Calu3 (cell line): ENCODE data around the gene GTF2H4. TPM values are rescaled to one million over a fixed set of nuclear protein-coding genes. Genes with fewer than 3 reads are reported as not detected.

Source experiments
- BruUV-seq: library from RNA; stranded (reverse); fragments of 400-500 nt; replicated peaks from 2 replicates; lab custom pipeline; 2021; lab: Mats Ljungman, UMichigan
- CTCF ChIA-PET: fragments of 300-600 bp; sonication (Branson Sonifier 250); formaldehyde crosslinking; loops from one replicate; lab custom pipeline; 2022; ENCODE audit warnings: antibody characterized with exemption; lab: Charles Lee
- DNase-seq: peaks from one replicate; pipeline ENCODE4 v3.0.0; 2022
- H3K27ac Mint-ChIP-seq: one replicate; pipeline ENCODE4 v1.8.0; 2022; ENCODE audit warnings: mixed read lengths; ENCODE audit not compliant: unreplicated experiment
- H3K27me3 Mint-ChIP-seq: one replicate; pipeline ENCODE4 v1.8.0; 2022; ENCODE audit warnings: mixed read lengths; ENCODE audit not compliant: unreplicated experiment
- H3K36me3 Mint-ChIP-seq: one replicate; pipeline ENCODE4 v1.8.0; 2022; ENCODE audit warnings: mild to moderate bottlenecking, moderate library complexity, mixed read lengths; ENCODE audit not compliant: insufficient read depth, unreplicated experiment
- H3K4me1 Mint-ChIP-seq: one replicate; pipeline ENCODE4 v1.8.0; 2022; ENCODE audit warnings: mild to moderate bottlenecking, low read depth, mixed read lengths; ENCODE audit not compliant: unreplicated experiment
- H3K4me3 Mint-ChIP-seq: one replicate; pipeline ENCODE4 v1.8.0; 2022; ENCODE audit warnings: mild to moderate bottlenecking, low read depth, moderate library complexity, mixed read lengths; ENCODE audit not compliant: unreplicated experiment
- H3K9me3 Mint-ChIP-seq: one replicate; pipeline ENCODE4 v1.8.0; 2022; ENCODE audit warnings: low read depth, mixed read lengths; ENCODE audit not compliant: unreplicated experiment
- intact Hi-C: fragments of 100-400 bp; cut with micrococcal nuclease; formaldehyde crosslinking; loops from one replicate; pipeline ENCODE4 v1.10.0; 2022; ENCODE audit not compliant: unreplicated experiment
- total RNA-seq: library from RNA; stranded (reverse); gene quantifications from 2 replicates; pipeline ENCODE4 v1.2.3, GENCODE V29; 2022
- TF ChIP-seq, protein P1 (sequence below): fragments of 200-600 bp; IDR thresholded peaks from one replicate; pipeline ENCODE4 v1.8.0; 2022; ENCODE audit warnings: antibody characterized with exemption; ENCODE audit not compliant: unreplicated experiment

GTF2H4 gene
- total RNA-seq, 1 experiment from 2014 or later, result 80.0 TPM

DNA sequence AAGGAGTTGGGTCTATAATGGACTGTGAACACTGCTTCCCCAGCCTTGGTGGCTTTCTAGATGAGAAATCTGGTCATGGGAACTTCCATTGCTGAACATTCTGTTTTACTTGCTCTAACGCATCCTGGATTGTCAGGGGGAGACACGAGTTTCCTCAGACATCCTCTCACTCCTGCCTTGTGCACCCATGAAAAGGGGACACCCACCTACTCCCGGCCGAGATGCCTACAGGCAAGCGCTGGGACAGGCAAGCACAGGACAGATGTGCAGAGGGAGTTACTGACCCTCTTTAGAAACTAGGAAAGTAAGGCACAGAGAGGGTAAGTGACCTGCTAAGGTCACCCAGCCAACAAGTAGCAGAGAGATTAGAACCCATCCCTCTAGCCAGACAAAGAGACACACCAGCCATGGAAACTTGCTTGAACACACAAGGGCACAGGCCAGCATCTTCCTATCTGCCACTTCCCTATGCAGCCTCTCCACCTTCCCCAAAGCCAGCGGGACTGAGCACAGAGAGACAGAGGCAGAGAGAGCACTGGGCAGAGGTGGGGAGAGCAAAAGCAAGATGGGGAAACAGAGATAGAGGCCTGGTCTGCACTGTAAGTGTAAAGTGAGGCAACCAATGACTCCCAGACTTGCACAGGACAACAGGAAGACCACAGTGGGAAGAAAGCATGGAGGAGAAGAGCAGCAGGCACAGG lies 24.8 kb downstream of the GTF2H4 start:
- TF ChIP-seq, protein P1, sequence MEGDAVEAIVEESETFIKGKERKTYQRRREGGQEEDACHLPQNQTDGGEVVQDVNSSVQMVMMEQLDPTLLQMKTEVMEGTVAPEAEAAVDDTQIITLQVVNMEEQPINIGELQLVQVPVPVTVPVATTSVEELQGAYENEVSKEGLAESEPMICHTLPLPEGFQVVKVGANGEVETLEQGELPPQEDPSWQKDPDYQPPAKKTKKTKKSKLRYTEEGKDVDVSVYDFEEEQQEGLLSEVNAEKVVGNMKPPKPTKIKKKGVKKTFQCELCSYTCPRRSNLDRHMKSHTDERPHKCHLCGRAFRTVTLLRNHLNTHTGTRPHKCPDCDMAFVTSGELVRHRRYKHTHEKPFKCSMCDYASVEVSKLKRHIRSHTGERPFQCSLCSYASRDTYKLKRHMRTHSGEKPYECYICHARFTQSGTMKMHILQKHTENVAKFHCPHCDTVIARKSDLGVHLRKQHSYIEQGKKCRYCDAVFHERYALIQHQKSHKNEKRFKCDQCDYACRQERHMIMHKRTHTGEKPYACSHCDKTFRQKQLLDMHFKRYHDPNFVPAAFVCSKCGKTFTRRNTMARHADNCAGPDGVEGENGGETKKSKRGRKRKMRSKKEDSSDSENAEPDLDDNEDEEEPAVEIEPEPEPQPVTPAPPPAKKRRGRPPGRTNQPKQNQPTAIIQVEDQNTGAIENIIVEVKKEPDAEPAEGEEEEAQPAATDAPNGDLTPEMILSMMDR, result no peak
- peak overlapping the region; percentile 96 for H3K27ac Mint-ChIP-seq
- H3K27me3 Mint-ChIP-seq, result no peaks in the 10 kb centered on the region
- H3K9me3 Mint-ChIP-seq, result peaks cover 4% of the 10 kb centered on the region
- BruUV-seq, result TSS peak; percentile 55
- peaks cover 66% of the 10 kb centered on the region for H3K4me1 Mint-ChIP-seq
- peak overlapping the region; percentile 74 for H3K4me3 Mint-ChIP-seq
- intact Hi-C loops, result loop anchor here (10.0 kb wide), 1 partner anchor 72 kb away; no protein-coding TSS in a partner anchor
- DNase-seq, result peak; percentile 26
- CTCF ChIA-PET, result interaction anchor here (0.7 to 2.5 kb wide), 5 partner anchors 9 to 72 kb away, joined by 3 to 13 read pairs (median 6); no protein-coding TSS in a partner anchor
- peaks cover 25% of the 10 kb centered on the region for H3K36me3 Mint-ChIP-seq

DNA sequence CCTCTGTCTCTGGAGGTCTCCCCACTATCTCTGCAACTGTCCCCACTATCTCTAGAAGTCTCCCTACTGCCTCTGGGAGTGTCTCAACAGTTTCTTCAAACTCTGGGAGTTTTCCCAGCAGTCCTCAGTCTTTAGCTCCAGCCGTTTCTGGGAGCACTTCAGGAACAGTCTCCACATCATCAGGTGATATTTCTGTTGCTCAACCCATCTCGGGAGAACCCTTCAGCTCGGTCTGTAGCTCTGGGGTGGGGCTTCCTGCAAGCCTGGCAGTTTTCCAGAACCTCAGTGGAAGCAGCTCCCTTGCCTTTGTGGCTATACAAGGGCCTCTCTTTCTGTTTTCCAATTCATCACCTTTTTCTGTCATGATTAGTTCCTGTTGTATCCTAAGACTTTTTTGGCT lies 27.0 kb downstream of the GTF2H4 start:
- no peaks in the 10 kb centered on the region for H3K9me3 Mint-ChIP-seq
- CTCF ChIA-PET, result interaction anchor here (0.6 to 1.2 kb wide), 9 partner anchors 9 to 145 kb away, joined by 3 to 7 read pairs (median 4); partner anchors contain the start of gene VARS2
- H3K4me1 Mint-ChIP-seq, result peaks cover 68% of the 10 kb centered on the region
- peak; percentile 83 for DNase-seq
- peaks cover 25% of the 10 kb centered on the region for H3K36me3 Mint-ChIP-seq
- intact Hi-C loops, result loop anchor here (10.0 kb wide), 1 partner anchor 70 kb away; no protein-coding TSS in a partner anchor
- no peaks in the 10 kb centered on the region for H3K27me3 Mint-ChIP-seq
- BruUV-seq, result no TSS peak
- H3K27ac Mint-ChIP-seq, result peak overlapping the region; percentile 67
- TF ChIP-seq, protein P1, result no peak
- H3K4me3 Mint-ChIP-seq, result no peak overlapping the region

DNA sequence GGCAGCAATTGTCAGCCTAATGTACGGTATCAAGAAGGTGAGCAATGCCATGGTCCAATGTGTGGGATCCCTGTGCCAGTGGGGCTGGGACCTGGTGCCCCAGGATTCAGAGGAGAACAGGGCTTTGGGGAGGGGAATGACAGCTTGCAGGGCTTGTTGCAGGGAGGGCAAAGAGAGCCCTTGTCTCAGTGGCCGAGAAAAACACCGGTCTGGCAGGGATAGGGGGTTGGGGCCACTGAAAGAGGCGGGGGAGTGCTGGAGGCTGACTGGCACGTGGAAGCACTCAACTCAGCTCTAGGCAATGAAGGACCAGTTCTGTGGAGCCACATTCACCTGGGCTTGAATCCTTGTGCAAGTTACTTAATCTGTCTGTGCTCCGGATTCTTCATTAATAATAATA lies 29.3 kb downstream of the GTF2H4 start:
- H3K4me3 Mint-ChIP-seq, result no peak overlapping the region
- H3K4me1 Mint-ChIP-seq, result peaks cover 67% of the 10 kb centered on the region
- H3K36me3 Mint-ChIP-seq, result peaks cover 13% of the 10 kb centered on the region
- no TSS peak for BruUV-seq
- H3K27me3 Mint-ChIP-seq, result no peaks in the 10 kb centered on the region
- DNase-seq, result no peak
- H3K9me3 Mint-ChIP-seq, result no peaks in the 10 kb centered on the region
- H3K27ac Mint-ChIP-seq, result no peak overlapping the region
- intact Hi-C loops, result loop anchor here (10.0 kb wide), 1 partner anchor 68 kb away; no protein-coding TSS in a partner anchor
- TF ChIP-seq, protein P1, result no peak
- CTCF ChIA-PET, result no interaction called here

DNA sequence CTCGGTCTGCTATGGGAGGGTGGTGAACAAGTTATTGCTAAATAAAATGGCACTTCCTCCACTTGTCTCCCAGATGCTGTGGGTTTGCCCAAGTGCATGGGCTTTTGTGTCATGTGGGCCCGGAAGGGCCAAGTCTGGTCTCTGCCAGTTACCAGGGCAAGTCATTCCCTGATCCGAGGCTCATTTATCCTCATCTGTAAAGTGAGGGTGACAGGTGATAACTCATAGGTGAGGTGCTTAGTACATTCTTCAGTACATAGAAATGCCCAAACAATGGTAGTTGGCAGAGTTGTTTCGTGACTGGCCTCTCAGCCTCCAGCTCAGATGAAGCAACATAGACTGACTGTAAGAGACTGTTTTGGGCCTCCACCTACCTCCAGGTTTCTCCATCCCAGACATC lies 30.7 kb downstream of the GTF2H4 start:
- no peak overlapping the region for H3K4me3 Mint-ChIP-seq
- peaks cover 5% of the 10 kb centered on the region for H3K36me3 Mint-ChIP-seq
- H3K27me3 Mint-ChIP-seq, result no peaks in the 10 kb centered on the region
- intact Hi-C loops, result loop anchor here (10.0 kb wide), 1 partner anchor 66 kb away; no protein-coding TSS in a partner anchor
- H3K4me1 Mint-ChIP-seq, result peaks cover 65% of the 10 kb centered on the region
- no peak for DNase-seq
- no peaks in the 10 kb centered on the region for H3K9me3 Mint-ChIP-seq
- TF ChIP-seq, protein P1, result no peak
- BruUV-seq, result no TSS peak
- H3K27ac Mint-ChIP-seq, result no peak overlapping the region
- CTCF ChIA-PET, result interaction anchor here (1.0 to 1.4 kb wide), 3 partner anchors 9 to 132 kb away, joined by 3 to 4 read pairs (median 3); no protein-coding TSS in a partner anchor
